Measurements from ENCODE around the gene ETFDH. TPM values are rescaled to one million over a fixed set of nuclear protein-coding genes. Genes with fewer than 3 reads are reported as not detected.

ETFDH gene
- 4.0 to 5.4 TPM (median 4.6 TPM) in 5 replicates for total RNA-seq (2022; extraction: Qiagen RNA extraction)

GRCh38 chr4:158671915-158672806 is at the start of gene ETFDH:
ETFDH (plus strand) TSS chr4:158672296; CDS start chr4:158672457, 161 bp downstream.

GRCh38 chr4:158671665-158671914 is 506 bp upstream of the ETFDH start, which contains the start of gene C4orf46:
C4orf46 (minus strand) TSS chr4:158671887; CDS start chr4:158671801, 86 bp downstream.

GRCh38 chr4:158722917-158723793 is 51.1 kb downstream of the ETFDH start, which contains the start of gene PPID:
PPID (minus strand) TSS chr4:158723396; CDS start chr4:158723288, 108 bp downstream.

Other genes starting within 250 kb of the ETFDH start
- gene RXFP1, start 150.4 kb upstream of the ETFDH start, total RNA-seq (2022; extraction: Qiagen RNA extraction) = not detected in 5 replicates
- gene C4orf46, start 409 bp upstream of the ETFDH start, total RNA-seq (2022; extraction: Qiagen RNA extraction) = 7.2 to 8.7 TPM (median 7.8 TPM) in 5 replicates
- 30.8 to 38.8 TPM (median 34.1 TPM) in 5 replicates for gene PPID, start 51.1 kb downstream of the ETFDH start, total RNA-seq (2022; extraction: Qiagen RNA extraction)
- gene FNIP2, start 96.7 kb downstream of the ETFDH start, total RNA-seq (2022; extraction: Qiagen RNA extraction) = 5.0 to 7.9 TPM (median 6.2 TPM) in 5 replicates